Ovary (tissue), 3 donors: Measurements from ENCODE around the gene FAM83D.

Experiments
- CTCF ChIP-seq, 3 donors: fragments of 450-650 bp in 2 of 3; fragments of 200-600 bp in 1 of 3; IDR thresholded peaks; one replicate each; pipeline versions ENCODE4 v1.5.1 to v1.8.0; 2016 to 2022; ENCODE audit warnings: antibody characterized with exemption in 3 of 3, mild to moderate bottlenecking in 1 of 3
- EP300 ChIP-seq: sonication (generic); formaldehyde crosslinking; IDR thresholded peaks from one replicate; pipeline ENCODE4 v1.6.1; 2017; ENCODE audit warnings: antibody characterized with exemption
- POLR2A ChIP-seq: fragments of 450-650 bp; IDR thresholded peaks from one replicate; pipeline ENCODE4 v1.6.1; 2017; ENCODE audit warnings: antibody characterized with exemption, mild to moderate bottlenecking, moderate library complexity
- donor health status: DM: no; HTN: no; CAD: no.

DNA sequence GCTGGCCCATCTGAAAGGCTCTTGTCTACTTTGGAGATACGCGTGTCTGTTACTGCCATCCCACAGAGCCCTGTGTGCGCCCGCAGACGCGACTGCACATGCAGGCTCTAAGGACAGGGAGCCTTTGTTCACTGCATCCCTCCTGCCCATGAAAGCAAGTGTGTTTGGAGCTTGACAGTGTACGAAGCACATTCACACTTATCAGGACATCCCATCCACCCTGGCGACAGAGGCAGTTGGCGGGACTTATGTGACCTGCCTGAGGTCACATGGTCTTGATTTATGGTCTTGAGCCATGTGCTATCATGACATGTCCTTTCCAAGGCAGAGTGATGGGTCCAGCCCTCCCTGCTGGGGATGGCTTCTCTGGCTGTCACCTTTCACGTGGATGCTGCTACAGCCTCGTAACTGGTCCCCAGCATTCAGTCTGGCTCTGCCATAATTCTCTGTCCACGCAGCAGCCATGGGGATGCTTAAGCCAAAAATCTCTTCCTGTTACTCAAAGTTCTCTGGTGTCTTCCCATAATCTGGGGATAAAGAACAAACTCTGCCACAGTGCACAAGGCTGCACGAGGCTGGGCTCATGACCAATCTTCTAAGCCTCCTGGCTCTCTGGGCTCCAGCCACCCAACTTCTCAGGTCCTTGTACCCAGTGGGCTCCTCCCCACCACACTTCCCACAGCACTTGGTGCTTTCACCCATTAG lies 36.3 kb upstream of the FAM83D start:
- TF ChIP-seq CTCF (IDR thresholded peaks at IDR 0.05), result no peak
- no peak for TF ChIP-seq POLR2A
- no peak for TF ChIP-seq EP300
